IMR-90 (cell line): ENCODE data around the gene TNFSF9. TPM values are rescaled to one million over a fixed set of nuclear protein-coding genes. Genes with fewer than 3 reads are reported as not detected.

Experiments
- ATAC-seq: fragments of 200-7000 bp; cut with Tn5 transposase; 2 replicates; pipeline ENCODE4 v1.9.1; 2020; ENCODE audit warnings: low read depth, mild to moderate bottlenecking, moderate library complexity
- BruUV-seq: library from RNA; stranded (reverse); fragments of 400-500 nt; replicated peaks from 2 replicates; lab custom pipeline; 2021; lab: Mats Ljungman, UMichigan
- CTCF ChIA-PET: fragments of 300-600 bp; formaldehyde crosslinking; extraction: SDS; loops from one replicate; lab custom pipeline; 2021; ENCODE audit warnings: antibody characterized with exemption; lab: Yijun Ruan, JAX
- POLR2A ChIA-PET: fragments of 300-600 bp; sonication (Branson Sonifier 250); formaldehyde crosslinking; loops from one replicate; lab custom pipeline; 2022; ENCODE audit warnings: antibody characterized with exemption; ENCODE audit not compliant: unreplicated experiment; lab: Charles Lee
- DNase-seq: peaks from one replicate; pipeline ENCODE4 v3.0.0; 2013
- H2AFZ ChIP-seq: replicated peaks from 2 replicates; pipeline ENCODE3; 2013; ENCODE audit warnings: low read length, mild to moderate bottlenecking; ENCODE audit not compliant: poor library complexity
- H2AK5ac ChIP-seq: 2 replicates; pipeline ENCODE4 v1.6.1; 2013; ENCODE audit warnings: low read depth, low read length, inconsistent platforms
- H2AK9ac ChIP-seq: replicated peaks from 2 replicates; pipeline ENCODE3; 2013; ENCODE audit warnings: mild to moderate bottlenecking, low read depth, low read length, moderate library complexity; ENCODE audit not compliant: poor library complexity
- H2BK120ac ChIP-seq: 2 replicates; pipeline ENCODE4 v1.6.1; 2013; ENCODE audit warnings: low read depth, low read length, inconsistent platforms
- H2BK15ac ChIP-seq: 3 replicates; pipeline ENCODE4 v1.6.1; 2013; ENCODE audit warnings: low read depth, low read length, inconsistent platforms
- H2BK20ac ChIP-seq: 2 replicates; pipeline ENCODE4 v1.6.1; 2013; ENCODE audit warnings: low read depth, mild to moderate bottlenecking, inconsistent platforms, low read length, moderate library complexity
- H2BK5ac ChIP-seq: 2 replicates; pipeline ENCODE4 v1.6.1; 2013; ENCODE audit warnings: mild to moderate bottlenecking, low read depth, low read length, inconsistent platforms; ENCODE audit not compliant: poor library complexity, severe bottlenecking
- H3K14ac ChIP-seq: replicated peaks from 2 replicates; pipeline ENCODE4 v1.6.1; 2013; ENCODE audit warnings: low read depth, low read length, inconsistent platforms
- H3K18ac ChIP-seq: 2 replicates; pipeline ENCODE4 v1.6.1; 2013; ENCODE audit warnings: low read depth, low read length, control low read depth
- H3K23ac ChIP-seq: 2 replicates; pipeline ENCODE4 v1.6.1; 2013; ENCODE audit warnings: low read depth, low read length, inconsistent platforms
- H3K27ac ChIP-seq: 2 replicates; pipeline ENCODE4 v1.5.1; 2013; ENCODE audit warnings: mild to moderate bottlenecking, control low read depth, low read length; ENCODE audit not compliant: insufficient read depth
- H3K27me3 ChIP-seq: 2 replicates; pipeline ENCODE4 v1.6.1; 2013; ENCODE audit warnings: low read length; ENCODE audit not compliant: control insufficient read depth, insufficient read depth
- H3K36me3 ChIP-seq: 2 replicates; pipeline ENCODE4 v1.6.1; 2013; ENCODE audit warnings: low read length, mixed read lengths; ENCODE audit not compliant: control insufficient read depth, insufficient read depth
- H3K4ac ChIP-seq: 2 replicates; pipeline ENCODE4 v1.6.1; 2013; ENCODE audit warnings: low read depth, low read length, inconsistent platforms
- H3K4me1 ChIP-seq: 2 replicates; pipeline ENCODE4 v1.6.1; 2013; ENCODE audit warnings: low read length, mixed read lengths; ENCODE audit not compliant: control insufficient read depth, insufficient read depth
- H3K4me2 ChIP-seq: 2 replicates; pipeline ENCODE4 v1.6.1; 2013; ENCODE audit warnings: low read depth, mild to moderate bottlenecking, control low read depth, low read length, moderate library complexity
- H3K4me3 ChIP-seq: 2 replicates; pipeline ENCODE4 v1.5.1; 2013; ENCODE audit warnings: low read depth, mild to moderate bottlenecking, control low read depth, low read length, moderate library complexity; ENCODE audit not compliant: insufficient read depth
- H3K56ac ChIP-seq: 2 replicates; pipeline ENCODE4 v1.6.1; 2013; ENCODE audit warnings: low read length, inconsistent platforms; ENCODE audit not compliant: insufficient read depth; ENCODE audit errors: extremely low read depth
- H3K79me1 ChIP-seq, 2 experiments: 2 replicates each; pipeline ENCODE4 v1.6.1; 2013; ENCODE audit warnings: low read length in 2 of 2, inconsistent platforms in 1 of 2, low read depth in 1 of 2
- H3K9ac ChIP-seq: 2 replicates; pipeline ENCODE4 v1.6.1; 2013; ENCODE audit warnings: low read depth, low read length, control low read depth
- H3K9me1 ChIP-seq: 2 replicates; pipeline ENCODE4 v1.6.1; 2013; ENCODE audit warnings: low read length, inconsistent platforms; ENCODE audit not compliant: insufficient read depth
- H3K9me3 ChIP-seq: 2 replicates; pipeline ENCODE4 v1.6.1; 2013; ENCODE audit warnings: low read length; ENCODE audit not compliant: control insufficient read depth, insufficient read depth
- H4K20me1 ChIP-seq: 2 replicates; pipeline ENCODE4 v1.6.1; 2013; ENCODE audit warnings: low read length, inconsistent platforms; ENCODE audit not compliant: insufficient read depth
- H4K5ac ChIP-seq: 2 replicates; pipeline ENCODE4 v1.6.1; 2013; ENCODE audit warnings: mild to moderate bottlenecking, low read depth, low read length, control low read depth
- H4K8ac ChIP-seq, 2 experiments: 2 replicates each; pipeline ENCODE4 v1.6.1; 2013; ENCODE audit warnings: low read depth in 2 of 2, low read length in 2 of 2, control low read depth in 1 of 2, inconsistent platforms in 1 of 2
- H4K91ac ChIP-seq: 2 replicates; pipeline ENCODE4 v1.6.1; 2013; ENCODE audit warnings: low read depth, low read length, inconsistent platforms; ENCODE audit not compliant: insufficient read depth
- CHD1 ChIP-seq: IDR thresholded peaks from 2 replicates; pipeline ENCODE4 v1.6.1; 2012; ENCODE audit warnings: low read depth, low read length, improper control_type of control experiment
- MAFK ChIP-seq: IDR thresholded peaks from 2 replicates; pipeline ENCODE4 v1.6.1; 2012; ENCODE audit warnings: low read depth, low read length, improper control_type of control experiment
- RCOR1 ChIP-seq: IDR thresholded peaks from 2 replicates; pipeline ENCODE4 v1.6.1; 2012; ENCODE audit warnings: mild to moderate bottlenecking, low read length, improper control_type of control experiment; ENCODE audit not compliant: insufficient replicate concordance
- WGBS, 2 experiments: methylation state at CpG; one replicate each; pipeline versions ENCODE4 v1.1.5 to v1.1.7; 2013; ENCODE audit warnings: missing lambda C conversion rate in 2 of 2; ENCODE audit not compliant: insufficient read length in 1 of 2; ENCODE audit errors: extremely low coverage in 2 of 2; 5-methylcytosine and 5-hydroxymethylcytosine counted together
- dilution Hi-C: fragments of 300-500 bp; cut with HindIII; formaldehyde crosslinking; loops from one replicate; pipeline ENCODE4 v1.14.3; 2018; ENCODE audit warnings: low sequenced_read_pairs; ENCODE audit not compliant: unreplicated experiment
- in situ Hi-C: fragments of 300-500 bp; cut with MboI; formaldehyde crosslinking; loops from 3 replicates; pipeline ENCODE4 v1.14.3; 2019; ENCODE audit warnings: low sequenced_read_pairs, inconsistent platforms, mixed read lengths
- intact Hi-C: fragments of 100-400 bp; cut with micrococcal nuclease; formaldehyde crosslinking; loops from 2 replicates; pipeline ENCODE4 v1.10.0; 2022
- polyA plus RNA-seq, 3 experiments: library from polyadenylated mRNA; depleted of rRNA; stranded (reverse); fragments of >200 nt; gene quantifications; 2 replicates each; pipeline ENCODE4 v1.2.3, GENCODE V29; 2012; ENCODE audit warnings: low replicate concordance in 1 of 3
- total RNA-seq: library from RNA; depleted of rRNA; stranded (reverse); fragments of >200 nt; gene quantifications from 2 replicates; pipeline ENCODE4 v1.2.3, GENCODE V29; 2012
- TF ChIP-seq, protein P1 (sequence below): conservative IDR thresholded peaks from 2 replicates; pipeline ENCODE4 v1.5.1; 2012; ENCODE audit warnings: mild to moderate bottlenecking, low read depth, low read length, improper control_type of control experiment

TNFSF9 gene
- total and polyA plus RNA-seq, 2 of the 4 experiments (the other 2 are of a cell fraction), result 0.10 TPM; not detected in 1

DNA sequence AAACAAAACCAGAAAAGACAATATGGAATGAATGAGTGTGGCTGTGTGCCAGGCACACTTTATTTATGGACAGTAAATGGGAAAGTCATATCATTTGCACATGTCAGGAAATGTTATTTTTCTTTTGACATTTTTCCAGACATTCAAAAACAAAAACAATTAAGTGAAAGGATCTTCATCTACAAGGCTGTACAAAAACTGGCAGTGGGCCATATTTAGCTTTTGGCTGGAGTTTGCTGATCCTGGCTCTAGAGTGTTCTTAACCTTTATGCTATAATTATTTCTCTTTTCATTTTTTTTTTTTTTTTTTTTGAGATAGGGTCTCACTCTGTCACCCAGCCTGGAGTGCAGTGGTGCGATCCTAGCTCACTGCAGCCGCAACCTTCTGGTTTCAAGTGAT is 6.5 kb upstream of the TNFSF9 start:
- no peak overlapping the region for H3K23ac ChIP-seq
- intact Hi-C loops (no loop called here), dilution Hi-C loops (no loop called here), in situ Hi-C loops (no loop called here)
- no peak overlapping the region for H4K91ac ChIP-seq
- H3K4me3 ChIP-seq, result no peak overlapping the region
- H2BK5ac ChIP-seq, result no peak overlapping the region
- no peaks in the 10 kb centered on the region for H4K20me1 ChIP-seq
- H3K4me1 ChIP-seq, result no peaks in the 10 kb centered on the region
- H3K4ac ChIP-seq, result no peak overlapping the region
- H3K9me3 ChIP-seq, result no peaks in the 10 kb centered on the region
- no CpG with 5 or more reads among the region's 2 CpGs for WGBS, 2 experiments
- no peak overlapping the region for H2AK5ac ChIP-seq
- no peak overlapping the region for H2BK20ac ChIP-seq
- no peak overlapping the region for H4K8ac ChIP-seq
- H3K18ac ChIP-seq, result no peak overlapping the region
- H2AFZ ChIP-seq, result no peak overlapping the region
- no peaks in the 10 kb centered on the region for H3K27me3 ChIP-seq
- no peaks in the 10 kb centered on the region for H3K79me1 ChIP-seq
- H3K36me3 ChIP-seq, result no peaks in the 10 kb centered on the region
- H3K9me1 ChIP-seq, result no peaks in the 10 kb centered on the region
- no peak overlapping the region for H2AK9ac ChIP-seq
- H3K27ac ChIP-seq, result no peak overlapping the region
- no peak overlapping the region for H2BK15ac ChIP-seq
- H3K9ac ChIP-seq, result no peak overlapping the region
- DNase-seq (no peak), ATAC-seq (no peak)
- BruUV-seq, result no TSS peak
- TF ChIP-seq, protein P1, sequence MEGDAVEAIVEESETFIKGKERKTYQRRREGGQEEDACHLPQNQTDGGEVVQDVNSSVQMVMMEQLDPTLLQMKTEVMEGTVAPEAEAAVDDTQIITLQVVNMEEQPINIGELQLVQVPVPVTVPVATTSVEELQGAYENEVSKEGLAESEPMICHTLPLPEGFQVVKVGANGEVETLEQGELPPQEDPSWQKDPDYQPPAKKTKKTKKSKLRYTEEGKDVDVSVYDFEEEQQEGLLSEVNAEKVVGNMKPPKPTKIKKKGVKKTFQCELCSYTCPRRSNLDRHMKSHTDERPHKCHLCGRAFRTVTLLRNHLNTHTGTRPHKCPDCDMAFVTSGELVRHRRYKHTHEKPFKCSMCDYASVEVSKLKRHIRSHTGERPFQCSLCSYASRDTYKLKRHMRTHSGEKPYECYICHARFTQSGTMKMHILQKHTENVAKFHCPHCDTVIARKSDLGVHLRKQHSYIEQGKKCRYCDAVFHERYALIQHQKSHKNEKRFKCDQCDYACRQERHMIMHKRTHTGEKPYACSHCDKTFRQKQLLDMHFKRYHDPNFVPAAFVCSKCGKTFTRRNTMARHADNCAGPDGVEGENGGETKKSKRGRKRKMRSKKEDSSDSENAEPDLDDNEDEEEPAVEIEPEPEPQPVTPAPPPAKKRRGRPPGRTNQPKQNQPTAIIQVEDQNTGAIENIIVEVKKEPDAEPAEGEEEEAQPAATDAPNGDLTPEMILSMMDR, result no peak
- TF ChIP-seq CHD1, result no peak
- no peak for TF ChIP-seq MAFK
- TF ChIP-seq RCOR1, result no peak
- no peak overlapping the region for H4K5ac ChIP-seq
- ChIA-PET POLR2A (no interaction called here), CTCF (no interaction called here)
- no peak overlapping the region for H3K4me2 ChIP-seq
- H2BK120ac ChIP-seq, result no peak overlapping the region
- H3K14ac ChIP-seq, result no peak overlapping the region
- no peak overlapping the region for H3K56ac ChIP-seq
